BE2C (cell line): ENCODE data around the gene AFDN.

Source experiments
- DNase-seq: peaks from one replicate; pipeline ENCODE4 v3.0.0-alpha.2; 2020
- H3K27me3 ChIP-seq: fragments of 250-450 bp; sonication (Bioruptor Pico); 2 replicates; pipeline ENCODE4 v1.5.1; 2020; ENCODE audit warnings: mild to moderate bottlenecking
- H3K36me3 ChIP-seq: fragments of 250-450 bp; sonication (Bioruptor Pico); 2 replicates; pipeline ENCODE4 v1.5.1; 2020; ENCODE audit warnings: mild to moderate bottlenecking
- H3K4me1 ChIP-seq: fragments of 250-450 bp; sonication (Bioruptor Pico); 2 replicates; pipeline ENCODE4 v1.5.1; 2020
- H3K4me3 ChIP-seq: 2 replicates; pipeline ENCODE4 v1.5.1; 2011; ENCODE audit warnings: low read depth, low read length
- H3K9me3 ChIP-seq: fragments of 250-450 bp; sonication (Bioruptor Pico); 2 replicates; pipeline ENCODE4 v1.5.1; 2020
- CTCF ChIP-seq: IDR thresholded peaks from 2 replicates; pipeline ENCODE4 v1.5.1; 2012; ENCODE audit warnings: mild to moderate bottlenecking, low read depth, low read length

The AFDN gene

GRCh38 chr6:167934426-167934864 lies 107.7 kb downstream of the AFDN start:
- Histone ChIP-seq H3K4me1 (no peaks in the 10 kb centered on the region), H3K27me3 (no peaks in the 10 kb centered on the region), H3K9me3 (no peaks in the 10 kb centered on the region), H3K36me3 (peaks cover 9% of the 10 kb centered on the region), H3K4me3 (no peak overlapping the region)
- no peak for TF ChIP-seq CTCF
- no peak for DNase-seq

GRCh38 chr6:167936051-167936450 lies 109.3 kb downstream of the AFDN start:
- no peak for DNase-seq
- H3K36me3 ChIP-seq = no peaks in the 10 kb centered on the region; the same call in none of the 2 replicates

GRCh38 chr6:167937301-167937700 lies 110.6 kb downstream of the AFDN start:
- Histone ChIP-seq H3K9me3 (no peaks in the 10 kb centered on the region), H3K36me3 (no peaks in the 10 kb centered on the region; the same call in 1 of the 2 replicates), H3K27me3 (no peaks in the 10 kb centered on the region), H3K4me1 (no peaks in the 10 kb centered on the region), H3K4me3 (no peak overlapping the region)
- DNase-seq = no peak
- TF ChIP-seq CTCF = no peak

More at GRCh38 chr6:167936051-167936450, 109.3 kb downstream of the AFDN start:
- Histone ChIP-seq H3K27me3 (no peaks in the 10 kb centered on the region), H3K4me3 (no peak overlapping the region), H3K4me1 (no peaks in the 10 kb centered on the region), H3K9me3 (no peaks in the 10 kb centered on the region)
- TF ChIP-seq CTCF = no peak

GRCh38 chr6:167937948-167938911 lies 111.5 kb downstream of the AFDN start:
- Histone ChIP-seq H3K4me3 (no peak overlapping the region), H3K4me1 (no peaks in the 10 kb centered on the region), H3K9me3 (no peaks in the 10 kb centered on the region), H3K27me3 (no peaks in the 10 kb centered on the region), H3K36me3 (no peaks in the 10 kb centered on the region; the same call in 1 of the 2 replicates)
- no peak for TF ChIP-seq CTCF
- no peak for DNase-seq

GRCh38 chr6:167941822-167942221 lies 115.1 kb downstream of the AFDN start:
- no peak for DNase-seq
- TF ChIP-seq CTCF = no peak
- H3K4me1 ChIP-seq = no peaks in the 10 kb centered on the region
- no peak overlapping the region for H3K4me3 ChIP-seq
- H3K36me3 ChIP-seq = peaks cover 11% of the 10 kb centered on the region; the same call in 1 of the 2 replicates
- H3K27me3 ChIP-seq = no peaks in the 10 kb centered on the region
- H3K9me3 ChIP-seq = no peaks in the 10 kb centered on the region

- DNase-seq = no peak
- Histone ChIP-seq H3K4me1 (no peaks in the 10 kb centered on the region), H3K4me3 (no peak overlapping the region), H3K36me3 (peaks cover 11% of the 10 kb centered on the region; the same call in 1 of the 2 replicates), H3K27me3 (no peaks in the 10 kb centered on the region), H3K9me3 (no peaks in the 10 kb centered on the region)
- TF ChIP-seq CTCF = no peak
Observed at GRCh38 chr6:167944130-167944529, 117.4 kb downstream of the AFDN start.
